IMR-90 (cell line): ENCODE data around the gene NFIX. TPM values are rescaled to one million over a fixed set of nuclear protein-coding genes. Genes with fewer than 3 reads are reported as not detected.

ENCODE experiments used
- ATAC-seq: fragments of 200-7000 bp; cut with Tn5 transposase; 2 replicates; pipeline ENCODE4 v1.9.1; 2020; ENCODE audit warnings: low read depth, mild to moderate bottlenecking, moderate library complexity
- BruUV-seq: library from RNA; stranded (reverse); fragments of 400-500 nt; replicated peaks from 2 replicates; lab custom pipeline; 2021; lab: Mats Ljungman, UMichigan
- CTCF ChIA-PET: fragments of 300-600 bp; formaldehyde crosslinking; extraction: SDS; loops from one replicate; lab custom pipeline; 2021; ENCODE audit warnings: antibody characterized with exemption; lab: Yijun Ruan, JAX
- POLR2A ChIA-PET: fragments of 300-600 bp; sonication (Branson Sonifier 250); formaldehyde crosslinking; loops from one replicate; lab custom pipeline; 2022; ENCODE audit warnings: antibody characterized with exemption; ENCODE audit not compliant: unreplicated experiment; lab: Charles Lee
- DNase-seq: peaks from one replicate; pipeline ENCODE4 v3.0.0; 2013
- H2AFZ ChIP-seq: replicated peaks from 2 replicates; pipeline ENCODE3; 2013; ENCODE audit warnings: low read length, mild to moderate bottlenecking; ENCODE audit not compliant: poor library complexity
- H2AK5ac ChIP-seq: 2 replicates; pipeline ENCODE4 v1.6.1; 2013; ENCODE audit warnings: low read depth, low read length, inconsistent platforms
- H2AK9ac ChIP-seq: replicated peaks from 2 replicates; pipeline ENCODE3; 2013; ENCODE audit warnings: mild to moderate bottlenecking, low read depth, low read length, moderate library complexity; ENCODE audit not compliant: poor library complexity
- H2BK120ac ChIP-seq: 2 replicates; pipeline ENCODE4 v1.6.1; 2013; ENCODE audit warnings: low read depth, low read length, inconsistent platforms
- H2BK15ac ChIP-seq: 3 replicates; pipeline ENCODE4 v1.6.1; 2013; ENCODE audit warnings: low read depth, low read length, inconsistent platforms
- H2BK20ac ChIP-seq: 2 replicates; pipeline ENCODE4 v1.6.1; 2013; ENCODE audit warnings: low read depth, mild to moderate bottlenecking, inconsistent platforms, low read length, moderate library complexity
- H2BK5ac ChIP-seq: 2 replicates; pipeline ENCODE4 v1.6.1; 2013; ENCODE audit warnings: mild to moderate bottlenecking, low read depth, low read length, inconsistent platforms; ENCODE audit not compliant: poor library complexity, severe bottlenecking
- H3K14ac ChIP-seq: replicated peaks from 2 replicates; pipeline ENCODE4 v1.6.1; 2013; ENCODE audit warnings: low read depth, low read length, inconsistent platforms
- H3K18ac ChIP-seq: 2 replicates; pipeline ENCODE4 v1.6.1; 2013; ENCODE audit warnings: low read depth, low read length, control low read depth
- H3K23ac ChIP-seq: 2 replicates; pipeline ENCODE4 v1.6.1; 2013; ENCODE audit warnings: low read depth, low read length, inconsistent platforms
- H3K27ac ChIP-seq: 2 replicates; pipeline ENCODE4 v1.5.1; 2013; ENCODE audit warnings: mild to moderate bottlenecking, control low read depth, low read length; ENCODE audit not compliant: insufficient read depth
- H3K27me3 ChIP-seq: 2 replicates; pipeline ENCODE4 v1.6.1; 2013; ENCODE audit warnings: low read length; ENCODE audit not compliant: control insufficient read depth, insufficient read depth
- H3K36me3 ChIP-seq: 2 replicates; pipeline ENCODE4 v1.6.1; 2013; ENCODE audit warnings: low read length, mixed read lengths; ENCODE audit not compliant: control insufficient read depth, insufficient read depth
- H3K4ac ChIP-seq: 2 replicates; pipeline ENCODE4 v1.6.1; 2013; ENCODE audit warnings: low read depth, low read length, inconsistent platforms
- H3K4me1 ChIP-seq: 2 replicates; pipeline ENCODE4 v1.6.1; 2013; ENCODE audit warnings: low read length, mixed read lengths; ENCODE audit not compliant: control insufficient read depth, insufficient read depth
- H3K4me2 ChIP-seq: 2 replicates; pipeline ENCODE4 v1.6.1; 2013; ENCODE audit warnings: low read depth, mild to moderate bottlenecking, control low read depth, low read length, moderate library complexity
- H3K4me3 ChIP-seq: 2 replicates; pipeline ENCODE4 v1.5.1; 2013; ENCODE audit warnings: low read depth, mild to moderate bottlenecking, control low read depth, low read length, moderate library complexity; ENCODE audit not compliant: insufficient read depth
- H3K56ac ChIP-seq: 2 replicates; pipeline ENCODE4 v1.6.1; 2013; ENCODE audit warnings: low read length, inconsistent platforms; ENCODE audit not compliant: insufficient read depth; ENCODE audit errors: extremely low read depth
- H3K79me1 ChIP-seq, 2 experiments: 2 replicates each; pipeline ENCODE4 v1.6.1; 2013; ENCODE audit warnings: low read length in 2 of 2, inconsistent platforms in 1 of 2, low read depth in 1 of 2
- H3K9ac ChIP-seq: 2 replicates; pipeline ENCODE4 v1.6.1; 2013; ENCODE audit warnings: low read depth, low read length, control low read depth
- H3K9me1 ChIP-seq: 2 replicates; pipeline ENCODE4 v1.6.1; 2013; ENCODE audit warnings: low read length, inconsistent platforms; ENCODE audit not compliant: insufficient read depth
- H3K9me3 ChIP-seq: 2 replicates; pipeline ENCODE4 v1.6.1; 2013; ENCODE audit warnings: low read length; ENCODE audit not compliant: control insufficient read depth, insufficient read depth
- H4K20me1 ChIP-seq: 2 replicates; pipeline ENCODE4 v1.6.1; 2013; ENCODE audit warnings: low read length, inconsistent platforms; ENCODE audit not compliant: insufficient read depth
- H4K5ac ChIP-seq: 2 replicates; pipeline ENCODE4 v1.6.1; 2013; ENCODE audit warnings: mild to moderate bottlenecking, low read depth, low read length, control low read depth
- H4K8ac ChIP-seq, 2 experiments: 2 replicates each; pipeline ENCODE4 v1.6.1; 2013; ENCODE audit warnings: low read depth in 2 of 2, low read length in 2 of 2, control low read depth in 1 of 2, inconsistent platforms in 1 of 2
- H4K91ac ChIP-seq: 2 replicates; pipeline ENCODE4 v1.6.1; 2013; ENCODE audit warnings: low read depth, low read length, inconsistent platforms; ENCODE audit not compliant: insufficient read depth
- BHLHE40 ChIP-seq: fragments of 150-350 bp; IDR thresholded peaks from 2 replicates; pipeline ENCODE4 v1.6.1; 2016; ENCODE audit warnings: mild to moderate bottlenecking, low read depth, low read length
- CEBPB ChIP-seq: IDR thresholded peaks from 2 replicates; pipeline ENCODE4 v1.6.1; 2012; ENCODE audit warnings: low read depth, low read length, improper control_type of control experiment
- CHD1 ChIP-seq: IDR thresholded peaks from 2 replicates; pipeline ENCODE4 v1.6.1; 2012; ENCODE audit warnings: low read depth, low read length, improper control_type of control experiment
- MAFK ChIP-seq: IDR thresholded peaks from 2 replicates; pipeline ENCODE4 v1.6.1; 2012; ENCODE audit warnings: low read depth, low read length, improper control_type of control experiment
- MAZ ChIP-seq: IDR thresholded peaks from 2 replicates; pipeline ENCODE4 v1.6.1; 2012; ENCODE audit warnings: low read depth, mild to moderate bottlenecking, low read length, improper control_type of control experiment, moderate library complexity, borderline replicate concordance
- MXI1 ChIP-seq: IDR thresholded peaks from 2 replicates; pipeline ENCODE4 v1.6.1; 2012; ENCODE audit warnings: low read depth, mild to moderate bottlenecking, low read length, moderate library complexity, borderline replicate concordance
- NFE2L2 ChIP-seq: fragments of 150-350 bp; IDR thresholded peaks from 2 replicates; pipeline ENCODE4 v1.6.1; 2016; ENCODE audit warnings: low read depth, mild to moderate bottlenecking, low read length
- POLR2A ChIP-seq: IDR thresholded peaks from 2 replicates; pipeline ENCODE4 v1.6.1; 2012; ENCODE audit warnings: mild to moderate bottlenecking, low read depth, low read length
- RAD21 ChIP-seq: IDR thresholded peaks from 2 replicates; pipeline ENCODE4 v1.6.1; 2012; ENCODE audit warnings: low read length, improper control_type of control experiment
- RCOR1 ChIP-seq: IDR thresholded peaks from 2 replicates; pipeline ENCODE4 v1.6.1; 2012; ENCODE audit warnings: mild to moderate bottlenecking, low read length, improper control_type of control experiment; ENCODE audit not compliant: insufficient replicate concordance
- RFX5 ChIP-seq: IDR thresholded peaks from 2 replicates; pipeline ENCODE4 v1.8.0; 2012; ENCODE audit warnings: low read depth, mild to moderate bottlenecking, low read length, moderate library complexity
- SMC3 ChIP-seq: fragments of 150-350 bp; IDR thresholded peaks from 2 replicates; pipeline ENCODE4 v1.6.1; 2016; ENCODE audit warnings: low read depth, mild to moderate bottlenecking, antibody characterized with exemption, low read length, moderate library complexity
- whole genome bisulfite sequencing, 2 experiments: methylation state at CpG; one replicate each; pipeline versions ENCODE4 v1.1.5 to v1.1.7; 2013; ENCODE audit warnings: missing lambda C conversion rate in 2 of 2; ENCODE audit not compliant: insufficient read length in 1 of 2; ENCODE audit errors: extremely low coverage in 2 of 2; 5-methylcytosine and 5-hydroxymethylcytosine counted together
- dilution Hi-C: fragments of 300-500 bp; cut with HindIII; formaldehyde crosslinking; loops from one replicate; pipeline ENCODE4 v1.14.3; 2018; ENCODE audit warnings: low sequenced_read_pairs; ENCODE audit not compliant: unreplicated experiment
- in situ Hi-C: fragments of 300-500 bp; cut with MboI; formaldehyde crosslinking; loops from 3 replicates; pipeline ENCODE4 v1.14.3; 2019; ENCODE audit warnings: low sequenced_read_pairs, inconsistent platforms, mixed read lengths
- intact Hi-C: fragments of 100-400 bp; cut with micrococcal nuclease; formaldehyde crosslinking; loops from 2 replicates; pipeline ENCODE4 v1.10.0; 2022
- polyA plus RNA-seq, 3 experiments: library from polyadenylated mRNA; depleted of rRNA; stranded (reverse); fragments of >200 nt; gene quantifications; 2 replicates each; pipeline ENCODE4 v1.2.3, GENCODE V29; 2012; ENCODE audit warnings: low replicate concordance in 1 of 3
- total RNA-seq: library from RNA; depleted of rRNA; stranded (reverse); fragments of >200 nt; gene quantifications from 2 replicates; pipeline ENCODE4 v1.2.3, GENCODE V29; 2012
- TF ChIP-seq, protein P1 (sequence below): fragments of 150-350 bp; IDR thresholded peaks from 2 replicates; pipeline ENCODE4 v1.6.1; 2016; ENCODE audit warnings: low read depth, mild to moderate bottlenecking, low read length, moderate library complexity, borderline replicate concordance
- TF ChIP-seq, protein P2 (sequence below): fragments of 150-350 bp; IDR thresholded peaks from 2 replicates; pipeline ENCODE4 v1.6.1; 2017; ENCODE audit warnings: mild to moderate bottlenecking, antibody characterized with exemption, low read length, low read depth

The NFIX gene
- total and polyA plus RNA-seq, 2 of the 4 experiments (the other 2 are of a cell fraction): 10.2 to 47.7 TPM

DNA sequence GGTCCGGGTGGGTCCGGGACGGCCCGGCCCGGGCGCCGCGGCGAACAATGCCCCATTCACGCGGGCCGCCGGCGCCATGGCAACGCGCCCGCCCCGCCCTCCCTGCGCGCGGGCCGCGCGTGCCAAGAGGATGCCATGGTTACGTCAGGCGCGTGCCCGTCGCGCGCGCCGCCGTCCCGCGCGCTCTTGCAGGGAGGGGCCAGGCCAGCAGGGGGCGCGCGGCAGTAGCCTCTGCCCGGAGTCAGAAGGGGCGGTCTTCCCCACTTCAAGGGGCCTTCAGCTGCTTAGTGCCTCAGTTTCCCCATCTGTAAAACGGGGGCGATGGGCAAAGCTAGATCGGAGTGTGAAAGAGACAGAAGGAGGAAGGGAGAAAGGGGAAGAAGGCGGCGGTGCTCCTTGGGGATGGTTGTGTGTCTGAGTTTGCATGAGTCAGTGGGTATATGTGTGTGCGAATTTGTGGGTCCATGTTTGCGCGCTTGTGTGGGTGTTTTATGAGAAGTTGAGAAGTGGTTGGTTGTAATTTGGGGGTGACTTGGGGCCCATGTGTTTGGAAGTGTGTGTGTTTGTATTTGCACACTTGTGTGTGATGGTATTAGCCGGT lies 11.6 kb upstream of the NFIX start:
- POLR2A ChIA-PET: no interaction called here
- H2BK120ac ChIP-seq: no peak overlapping the region
- TF ChIP-seq RCOR1 (no peak), SMC3 (peak; percentile 98), MAFK (no peak), CHD1 (no peak), RAD21 (peak; percentile 88), CEBPB (peak; percentile 67), RFX5 (no peak), NFE2L2 (no peak), MAZ (peak; percentile 82), BHLHE40 (peak; percentile 92), POLR2A (no peak), MXI1 (peak; percentile 74)
- TF ChIP-seq, protein P1, sequence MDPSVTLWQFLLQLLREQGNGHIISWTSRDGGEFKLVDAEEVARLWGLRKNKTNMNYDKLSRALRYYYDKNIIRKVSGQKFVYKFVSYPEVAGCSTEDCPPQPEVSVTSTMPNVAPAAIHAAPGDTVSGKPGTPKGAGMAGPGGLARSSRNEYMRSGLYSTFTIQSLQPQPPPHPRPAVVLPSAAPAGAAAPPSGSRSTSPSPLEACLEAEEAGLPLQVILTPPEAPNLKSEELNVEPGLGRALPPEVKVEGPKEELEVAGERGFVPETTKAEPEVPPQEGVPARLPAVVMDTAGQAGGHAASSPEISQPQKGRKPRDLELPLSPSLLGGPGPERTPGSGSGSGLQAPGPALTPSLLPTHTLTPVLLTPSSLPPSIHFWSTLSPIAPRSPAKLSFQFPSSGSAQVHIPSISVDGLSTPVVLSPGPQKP: no peak
- TF ChIP-seq, protein P2, sequence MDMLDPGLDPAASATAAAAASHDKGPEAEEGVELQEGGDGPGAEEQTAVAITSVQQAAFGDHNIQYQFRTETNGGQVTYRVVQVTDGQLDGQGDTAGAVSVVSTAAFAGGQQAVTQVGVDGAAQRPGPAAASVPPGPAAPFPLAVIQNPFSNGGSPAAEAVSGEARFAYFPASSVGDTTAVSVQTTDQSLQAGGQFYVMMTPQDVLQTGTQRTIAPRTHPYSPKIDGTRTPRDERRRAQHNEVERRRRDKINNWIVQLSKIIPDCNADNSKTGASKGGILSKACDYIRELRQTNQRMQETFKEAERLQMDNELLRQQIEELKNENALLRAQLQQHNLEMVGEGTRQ: peak; percentile 37; the same call in 1 of the 2 replicates

More for the DNA sequence above, 11.6 kb upstream of the NFIX start:
- Histone ChIP-seq H3K4ac (peak overlapping the region; percentile 22), H3K23ac (no peak overlapping the region), H3K9me3 (no peaks in the 10 kb centered on the region), H4K91ac (no peak overlapping the region; the same call in 1 of the 2 replicates), H2BK5ac (no peak overlapping the region), H2AK9ac (peak overlapping the region; percentile 97), H3K56ac (peak overlapping the region; percentile 37; the same call in 1 of the 2 replicates), H3K4me1 (peaks cover 3% of the 10 kb centered on the region; the same call in 1 of the 2 replicates), H4K8ac (peak overlapping the region in 1 of 2 experiments; percentile 82; a peak in 1 of 4 replicates), H2AFZ (peak overlapping the region; percentile 89), H3K4me2 (peak overlapping the region; percentile 42), H3K4me3 (peak overlapping the region; percentile 42), H3K14ac (no peak overlapping the region), H3K36me3 (no peaks in the 10 kb centered on the region), H4K20me1 (no peaks in the 10 kb centered on the region), H3K27ac (no peak overlapping the region), H2BK15ac (no peak overlapping the region; the same call in 2 of the 3 replicates), H3K9me1 (no peaks in the 10 kb centered on the region), H3K18ac (no peak overlapping the region), H4K5ac (no peak overlapping the region; the same call in 1 of the 2 replicates), H3K9ac (peak overlapping the region; percentile 40), H3K79me1 (no peaks in the 10 kb centered on the region; a peak in 1 of 4 replicates), H2AK5ac (peak overlapping the region; percentile 90; the same call in 1 of the 2 replicates), H2BK20ac (no peak overlapping the region), H3K27me3 (no peaks in the 10 kb centered on the region)
- dilution Hi-C loops: no loop called here
- WGBS, 2 experiments: 23 to 100% methylated on average over 2 to 20 of the region's 51 CpGs
- ATAC-seq (peak; percentile 94), DNase-seq (peak; percentile 70)
- in situ Hi-C loops: loop anchor here (5.0 to 25.0 kb wide), 2 partner anchors 109 to 754 kb away; a partner anchor contains a TSS
- no TSS peak for BruUV-seq
- intact Hi-C loops: loop anchor here (1.0 kb wide), 2 partner anchors 78 to 110 kb away; no protein-coding TSS in a partner anchor
- CTCF ChIA-PET: interaction anchor here (0.9 to 4.3 kb wide), 2 partner anchors 78 to 111 kb away, joined by 3 to 25 read pairs; no protein-coding TSS in a partner anchor
